ENCODE data around the gene ERAP2.

DNA sequence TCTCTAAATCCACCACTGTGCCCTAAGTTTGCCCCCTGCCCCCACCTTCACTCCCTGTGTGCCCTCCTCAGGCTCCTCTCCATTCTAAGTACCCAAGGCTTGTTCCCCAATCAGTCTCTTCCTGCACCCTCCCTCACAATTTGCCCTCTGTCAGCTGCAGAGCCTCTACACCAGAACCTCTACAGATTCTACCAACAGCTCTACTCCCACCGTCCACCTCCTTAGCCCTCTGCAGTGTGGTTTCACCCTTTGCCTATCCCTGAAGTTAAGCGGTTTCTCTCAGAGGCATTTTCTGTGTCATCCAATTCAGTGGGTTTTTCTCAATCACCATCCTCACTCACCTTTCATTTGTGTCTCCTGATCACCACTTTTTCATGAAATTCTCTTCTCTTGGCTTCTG, 13.2 kb upstream of the ERAP2 start:
- no peak for TF ChIP-seq CTCF (IDR thresholded peaks at IDR 0.05)
- no peak for TF ChIP-seq POLR2AphosphoS5 (IDR thresholded peaks at IDR 0.05; ENCODE audit: low read depth, low read length)
- TF ChIP-seq REST (IDR thresholded peaks at IDR 0.05; ENCODE audit: insufficient read depth in 1 of 2, low read depth in 2 of 2, low read length in 1 of 2): no peak
